ENCODE measurements around the gene POLE2. TPM values are rescaled to one million over a fixed set of nuclear protein-coding genes. Genes with fewer than 3 reads are reported as not detected.
A peak's percentile ranks its signal among the peaks of the same experiment; 100 is the strongest.

POLE2 gene
- total and polyA plus RNA-seq, 2 of the 13 experiments (the other 11 are each of a cell fraction or from before 2014, with no cell fraction given): 16.6 to 37.0 TPM

GRCh38 chr14:49633640-49634546 is 54.1 kb downstream of the POLE2 start (continued):
- peak; percentile 26; the same call in 1 of the 2 replicates for TF ChIP-seq ARID5B (CRISPR knock-in tag; IDR thresholded peaks at IDR 0.05)
- TF ChIP-seq ZNF543 (CRISPR knock-in tag; IDR thresholded peaks at IDR 0.05): peak; percentile 29
- TF ChIP-seq FOXK1 (CRISPR knock-in tag; IDR thresholded peaks at IDR 0.05; ENCODE audit: borderline replicate concordance, low read depth): no peak; the same call in 1 of the 2 replicates
- TF ChIP-seq TRIM22 (IDR thresholded peaks at IDR 0.05): no peak
- peak; percentile 70 for TF ChIP-seq ZNF883 (CRISPR knock-in tag; IDR thresholded peaks at IDR 0.05; ENCODE audit: not compliant biosample characterization)
- peak; percentile 91 for TF ChIP-seq BATF2 (CRISPR knock-in tag; IDR thresholded peaks at IDR 0.05)
- no peak for TF ChIP-seq ELF4 (CRISPR knock-in tag; IDR thresholded peaks at IDR 0.05; ENCODE audit: borderline replicate concordance)
- peak; percentile 34 for TF ChIP-seq DRAP1 (CRISPR knock-in tag; IDR thresholded peaks at IDR 0.05)
- no peak for TF ChIP-seq ARID3A (IDR thresholded peaks at IDR 0.05; ENCODE audit: low read depth, low read length)
- no peak for TF ChIP-seq ZNF737 (CRISPR knock-in tag; IDR thresholded peaks at IDR 0.05; ENCODE audit: borderline replicate concordance)
- no peak for TF ChIP-seq ZNF3 (CRISPR knock-in tag; IDR thresholded peaks at IDR 0.05)
- no peak for TF ChIP-seq ZNF382 (CRISPR knock-in tag; IDR thresholded peaks at IDR 0.05; ENCODE audit: borderline replicate concordance)
- TF ChIP-seq SUZ12 (IDR thresholded peaks at IDR 0.05; ENCODE audit: low read depth, low read length): no peak
- TF ChIP-seq REXO4 (CRISPR knock-in tag; IDR thresholded peaks at IDR 0.05; ENCODE audit: borderline replicate concordance): no peak; the same call in 1 of the 2 replicates
- TF ChIP-seq CBX1 (IDR thresholded peaks at IDR 0.05; ENCODE audit: low read depth): no peak
- peak; percentile 27; the same call in 1 of the 2 replicates for TF ChIP-seq ZNF782 (CRISPR knock-in tag; IDR thresholded peaks at IDR 0.05; ENCODE audit: borderline replicate concordance)
- TF ChIP-seq POLR2AphosphoS5 (IDR thresholded peaks at IDR 0.05; ENCODE audit: low read depth, low read length): peak; percentile 79
- no peak for TF ChIP-seq ATAD3A (CRISPR knock-in tag; IDR thresholded peaks at IDR 0.05)
- 0 out of 2 replicates have a peak, but pooled peaks have one; percentile 55 for TF ChIP-seq ZNF598 (CRISPR knock-in tag; IDR thresholded peaks at IDR 0.05; ENCODE audit: borderline replicate concordance)
- TF ChIP-seq ZNF576 (CRISPR knock-in tag; IDR thresholded peaks at IDR 0.05): no peak
- peak; percentile 88 for TF ChIP-seq ELF1 (CRISPR knock-in tag; IDR thresholded peaks at IDR 0.05)
